Transverse colon (tissue), 4 donors: Measurements from ENCODE around the gene RASA4B. TPM values are rescaled to one million over a fixed set of nuclear protein-coding genes. Genes with fewer than 3 reads are reported as not detected.

ENCODE experiments used
- DNase-seq: peaks from one replicate; pipeline ENCODE4 v3.0.0-alpha.2; 2019
- H3K27ac ChIP-seq, 4 donors: fragments of 200-600 bp; sonication (generic); 2 replicates each; pipeline ENCODE4 v1.5.1; 2016 to 2018; ENCODE audit warnings: inconsistent platforms in 4 of 4
- H3K27me3 ChIP-seq: fragments of 200-600 bp; sonication (generic); 2 replicates; pipeline ENCODE4 v1.5.1; 2017; ENCODE audit warnings: inconsistent platforms
- H3K36me3 ChIP-seq, 4 donors: fragments of 200-600 bp; sonication (generic); 2 replicates each; pipeline ENCODE4 v1.5.1; 2017 to 2019; ENCODE audit warnings: inconsistent platforms in 4 of 4
- H3K4me1 ChIP-seq, 4 donors: fragments of 200-600 bp; sonication (generic); 2 replicates each; pipeline ENCODE4 v1.5.1; 2017 to 2020; ENCODE audit warnings: inconsistent platforms in 4 of 4
- H3K4me3 ChIP-seq, 4 donors: fragments of 200-600 bp; sonication (generic); 1 replicate in 1 of 4; 2 replicates in 3 of 4; pipeline versions ENCODE4 v1.5.1 to v1.6.1; 2017 to 2019; ENCODE audit warnings: inconsistent platforms in 4 of 4
- H3K9me3 ChIP-seq, 2 donors: fragments of 200-600 bp; sonication (generic); 2 replicates each; pipeline ENCODE4 v1.5.1; 2017 to 2019; ENCODE audit warnings: inconsistent platforms in 2 of 2
- EP300 ChIP-seq: sonication (generic); formaldehyde crosslinking; IDR thresholded peaks from one replicate; pipeline ENCODE4 v1.6.1; 2017; ENCODE audit warnings: antibody characterized with exemption, low read depth
- POLR2A ChIP-seq: fragments of 450-650 bp; IDR thresholded peaks from one replicate; pipeline ENCODE4 v1.6.1; 2016; ENCODE audit warnings: antibody characterized with exemption, mild to moderate bottlenecking, moderate library complexity
- POLR2AphosphoS5 ChIP-seq, 3 donors: sonication (generic); formaldehyde crosslinking; IDR thresholded peaks; one replicate each; pipeline ENCODE4 v1.6.1; 2016; ENCODE audit warnings: antibody characterized with exemption in 3 of 3
- WGBS, 2 donors: methylation state at CpG; one replicate each; pipeline ENCODE4 v1.1.5; 2018; ENCODE audit warnings: low coverage in 1 of 2; 5-methylcytosine and 5-hydroxymethylcytosine counted together
- in situ Hi-C, 4 donors: fragments of 200-750 bp; cut with MboI; loops; one replicate each; pipeline versions ENCODE4 v1.15.0 to v1.15.1; 2017; ENCODE audit warnings: low sequenced_read_pairs in 3 of 4, low pct_ligation_motif_present in 1 of 4, low pct_unique_long_range_greater_than_20kb in 1 of 4
- intact Hi-C: fragments of 100-400 bp; cut with DNase I; formaldehyde crosslinking; loops from one replicate; pipeline ENCODE4 v1.15.1; 2023; ENCODE audit warnings: low total_unique reads
- total RNA-seq, 4 donors: library from RNA; depleted of rRNA; stranded (reverse); fragments of >200 nt; gene quantifications; one replicate each; pipeline ENCODE4 v1.1.0, GENCODE V29; 2016
- TF ChIP-seq, protein P1 (sequence below), 5 experiments: fragments of 200-600 bp in 3 of 5; fragments of 450-650 bp in 2 of 5; sonication (generic) in 3 of 5; IDR thresholded peaks; 1 replicate in 2 of 5; 2 replicates in 3 of 5; pipeline ENCODE4 v1.5.1; 2016 to 2017; ENCODE audit warnings: antibody characterized with exemption in 5 of 5, inconsistent platforms in 3 of 5, mild to moderate bottlenecking in 2 of 5, moderate library complexity in 1 of 5

Gene RASA4B
- total RNA-seq, 4 donors from 2014 or later, result 10.9 to 41.9 (median 19.8) TPM

- Histone ChIP-seq H3K9me3 (no peaks in the 10 kb centered on the region), H3K36me3 (peaks cover 0 to 28% (median 8%) of the 10 kb centered on the region in 4 donors), H3K27me3 (no peaks in the 10 kb centered on the region), H3K4me3 (no peak overlapping the region), H3K27ac (no peak overlapping the region), H3K4me1 (peaks cover 7 to 10% (median 9%) of the 10 kb centered on the region in 4 donors)
- no peak for TF ChIP-seq EP300
- no peak for TF ChIP-seq POLR2A
- no peak for TF ChIP-seq POLR2AphosphoS5 (IDR thresholded peaks at IDR 0.05)
- TF ChIP-seq, protein P1, sequence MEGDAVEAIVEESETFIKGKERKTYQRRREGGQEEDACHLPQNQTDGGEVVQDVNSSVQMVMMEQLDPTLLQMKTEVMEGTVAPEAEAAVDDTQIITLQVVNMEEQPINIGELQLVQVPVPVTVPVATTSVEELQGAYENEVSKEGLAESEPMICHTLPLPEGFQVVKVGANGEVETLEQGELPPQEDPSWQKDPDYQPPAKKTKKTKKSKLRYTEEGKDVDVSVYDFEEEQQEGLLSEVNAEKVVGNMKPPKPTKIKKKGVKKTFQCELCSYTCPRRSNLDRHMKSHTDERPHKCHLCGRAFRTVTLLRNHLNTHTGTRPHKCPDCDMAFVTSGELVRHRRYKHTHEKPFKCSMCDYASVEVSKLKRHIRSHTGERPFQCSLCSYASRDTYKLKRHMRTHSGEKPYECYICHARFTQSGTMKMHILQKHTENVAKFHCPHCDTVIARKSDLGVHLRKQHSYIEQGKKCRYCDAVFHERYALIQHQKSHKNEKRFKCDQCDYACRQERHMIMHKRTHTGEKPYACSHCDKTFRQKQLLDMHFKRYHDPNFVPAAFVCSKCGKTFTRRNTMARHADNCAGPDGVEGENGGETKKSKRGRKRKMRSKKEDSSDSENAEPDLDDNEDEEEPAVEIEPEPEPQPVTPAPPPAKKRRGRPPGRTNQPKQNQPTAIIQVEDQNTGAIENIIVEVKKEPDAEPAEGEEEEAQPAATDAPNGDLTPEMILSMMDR (IDR thresholded peaks at IDR 0.05), result no peak
- no peak for DNase-seq
- in situ Hi-C loops, result loop anchor here in 1 of 4 donors (10.0 kb wide), 1 partner anchor 56 kb away; no protein-coding TSS in a partner anchor
- 92% methylated on average over 8 of the region's 8 CpGs; no CpG with 5 or more reads in 1 of the 2 donors for WGBS, 2 donors
- intact Hi-C loops, result no loop called here
Observed at GRCh38 chr7:102460467-102460866, 57.1 kb downstream of the RASA4B start.

DNA sequence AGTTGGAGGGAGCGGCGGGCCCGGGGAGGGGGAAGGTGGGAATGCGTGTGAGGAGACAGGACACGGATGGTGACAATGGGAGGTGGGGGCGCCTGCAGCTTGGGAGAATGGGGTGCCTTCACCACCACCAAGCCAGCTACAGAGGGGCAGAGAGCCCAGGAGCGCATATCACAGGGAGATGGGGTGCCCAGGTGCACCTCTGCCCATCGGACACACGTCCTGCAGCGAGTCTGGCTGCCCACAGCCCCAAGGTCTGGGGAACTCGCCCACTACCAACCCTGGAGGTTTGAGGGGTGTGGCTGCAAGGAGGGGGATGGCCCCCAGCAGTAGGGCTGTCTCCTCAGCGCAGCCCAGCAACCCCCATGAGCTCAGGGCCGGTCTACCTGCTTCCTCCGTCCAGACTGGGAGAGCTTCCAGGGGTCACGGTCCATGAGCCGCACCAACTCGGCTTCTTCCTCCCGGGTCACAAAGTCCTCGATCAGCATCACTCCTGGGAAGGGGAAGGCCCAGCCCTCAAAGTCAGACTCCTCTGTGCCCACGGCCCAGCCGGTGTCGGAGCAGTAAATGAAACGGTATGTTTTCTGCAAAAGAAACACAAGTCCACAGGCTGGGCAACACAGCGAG, 58.2 kb downstream of the RASA4B start:
- peaks cover 7 to 10% (median 8%) of the 10 kb centered on the region in 4 donors for H3K4me1 ChIP-seq
- no peak overlapping the region for H3K27ac ChIP-seq
- no peaks in the 10 kb centered on the region for H3K27me3 ChIP-seq
- WGBS, 2 donors, result 94 to 95% methylated on average over 6 to 24 of the region's 24 CpGs
- no peak overlapping the region for H3K4me3 ChIP-seq
- DNase-seq, result no peak
- TF ChIP-seq EP300 (no peak), POLR2AphosphoS5 (IDR thresholded peaks at IDR 0.05) (no peak), POLR2A (no peak)
- TF ChIP-seq, protein P1 (IDR thresholded peaks at IDR 0.05), result no peak
- no peaks in the 10 kb centered on the region for H3K9me3 ChIP-seq
- H3K36me3 ChIP-seq, result peaks cover 0 to 28% (median 8%) of the 10 kb centered on the region in 4 donors
- in situ Hi-C loops (loop anchor here in 1 of 4 donors (10.0 kb wide), 1 partner anchor 55 kb away; no protein-coding TSS in a partner anchor), intact Hi-C loops (no loop called here)

- intact Hi-C loops, result no loop called here
- in situ Hi-C loops, result loop anchor here in 1 of 4 donors (10.0 kb wide), 1 partner anchor 53 kb away; no protein-coding TSS in a partner anchor
- no peak overlapping the region for H3K27ac ChIP-seq
- H3K4me3 ChIP-seq, result no peak overlapping the region
- no peak for TF ChIP-seq POLR2A
- TF ChIP-seq EP300, result no peak
- TF ChIP-seq, protein P1 (IDR thresholded peaks at IDR 0.05), result no peak
- TF ChIP-seq POLR2AphosphoS5 (IDR thresholded peaks at IDR 0.05), result no peak
- H3K9me3 ChIP-seq, result no peaks in the 10 kb centered on the region
- WGBS, 2 donors, result 96% methylated on average over 27 of the region's 40 CpGs; no CpG with 5 or more reads in 1 of the 2 donors
- H3K27me3 ChIP-seq, result no peaks in the 10 kb centered on the region
- DNase-seq, result no peak
- H3K36me3 ChIP-seq, result peaks cover 0 to 28% (median 8%) of the 10 kb centered on the region in 4 donors
- H3K4me1 ChIP-seq, result no peaks in the 10 kb centered on the region
Observed at GRCh38 chr7:102457352-102457924, 60.1 kb downstream of the RASA4B start.

DNA sequence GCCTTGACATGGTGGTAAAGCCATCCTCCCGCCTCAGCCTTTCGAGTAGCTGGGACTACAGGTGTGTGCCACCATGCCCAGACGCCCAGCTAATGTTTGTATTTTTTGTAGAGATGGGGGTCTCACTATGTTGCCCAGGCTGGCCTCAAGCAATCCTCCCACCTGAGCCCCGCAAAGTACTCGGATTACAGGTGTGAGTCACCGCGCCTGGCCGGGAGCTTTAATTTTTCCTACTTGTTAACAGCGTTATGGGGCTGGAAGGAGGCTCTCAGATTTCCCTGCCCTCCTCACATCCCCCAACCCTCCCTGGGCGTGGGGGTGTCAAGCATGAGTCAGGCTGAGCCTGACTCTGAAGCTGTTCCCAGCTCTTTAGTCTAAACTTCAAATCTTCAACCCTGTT, 61.2 kb downstream of the RASA4B start:
- Histone ChIP-seq H3K4me3 (no peak overlapping the region), H3K36me3 (peaks cover 0 to 28% (median 8%) of the 10 kb centered on the region in 4 donors), H3K27me3 (no peaks in the 10 kb centered on the region), H3K9me3 (no peaks in the 10 kb centered on the region), H3K4me1 (no peaks in the 10 kb centered on the region), H3K27ac (no peak overlapping the region)
- in situ Hi-C loops, result loop anchor here in 1 of 4 donors (10.0 kb wide), 1 partner anchor 52 kb away; no protein-coding TSS in a partner anchor
- TF ChIP-seq, protein P1 (IDR thresholded peaks at IDR 0.05), result no peak
- TF ChIP-seq POLR2A (no peak), POLR2AphosphoS5 (IDR thresholded peaks at IDR 0.05) (no peak), EP300 (no peak)
- intact Hi-C loops, result no loop called here
- no peak for DNase-seq
- 94% methylated on average over 10 of the region's 10 CpGs; no CpG with 5 or more reads in 1 of the 2 donors for WGBS, 2 donors
